GM23248 (cell line): ENCODE data around the gene AKR1D1.

Experiments used
- EZH2 ChIP-seq: fragments of 200-600 bp; sonication (generic); IDR thresholded peaks from 2 replicates; pipeline ENCODE4 v1.6.1; 2018; ENCODE audit warnings: antibody characterized with exemption, mild to moderate bottlenecking; ENCODE audit not compliant: insufficient read depth, poor library complexity, severe bottlenecking
- EZH2phosphoT487 ChIP-seq: fragments of 200-600 bp; sonication (generic); IDR thresholded peaks from 2 replicates; pipeline ENCODE4 v1.6.1; 2018; ENCODE audit warnings: antibody characterized with exemption, moderate library complexity, mild to moderate bottlenecking, low read depth; ENCODE audit not compliant: insufficient read depth

DNA sequence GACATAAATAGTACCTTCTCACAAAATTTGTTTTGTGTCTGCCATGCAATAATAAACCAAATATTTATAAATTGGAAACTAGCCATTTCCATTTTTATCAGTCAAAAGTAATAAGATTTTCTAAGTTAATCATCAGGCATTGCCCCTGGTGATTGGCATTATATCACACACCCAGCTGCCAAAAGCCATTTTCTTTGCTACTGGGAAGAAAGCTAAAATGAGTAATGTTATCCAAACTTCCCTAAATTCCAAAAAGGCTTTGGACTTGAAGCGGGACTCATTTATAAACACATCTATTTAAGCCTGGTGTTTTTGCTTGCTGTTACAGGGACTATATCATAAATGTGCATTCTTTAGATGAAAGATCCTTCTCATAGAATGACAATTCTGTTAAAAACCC is 86.0 kb downstream of the AKR1D1 start:
- TF ChIP-seq EZH2 (no peak), EZH2phosphoT487 (no peak)
